GM21717 (cell line): Measurements from ENCODE around the gene RREB1.

Experiments used
- ATAC-seq: cut with Tn5 transposase; IDR thresholded peaks from one replicate; pipeline ENCODE4 v1.9.1; 2021; ENCODE audit warnings: mild to moderate bottlenecking, moderate library complexity; ENCODE audit not compliant: unreplicated experiment

The RREB1 gene

GRCh38 chr6:7241709-7242645 is 134.2 kb downstream of the RREB1 start:
- ATAC-seq, result no peak

GRCh38 chr6:7242835-7243178 is 135.0 kb downstream of the RREB1 start:
- ATAC-seq, result no peak

GRCh38 chr6:7243179-7243981 is 135.6 kb downstream of the RREB1 start:
- ATAC-seq, result no peak

- no peak for ATAC-seq
Observed at GRCh38 chr6:7245668-7246393, 138.1 kb downstream of the RREB1 start.

GRCh38 chr6:7246401-7247178 is 138.8 kb downstream of the RREB1 start:
- ATAC-seq, result no peak

- no peak for ATAC-seq
Observed at GRCh38 chr6:7247179-7247456, 139.4 kb downstream of the RREB1 start.

- ATAC-seq, result no peak
Observed at GRCh38 chr6:7247828-7248227, 140.1 kb downstream of the RREB1 start.

- ATAC-seq, result no peak
Observed at GRCh38 chr6:7249391-7249790, 141.6 kb downstream of the RREB1 start.

GRCh38 chr6:7249946-7250643 is 142.3 kb downstream of the RREB1 start:
- no peak for ATAC-seq

- no peak for ATAC-seq
Observed at GRCh38 chr6:7250812-7251211, 143.1 kb downstream of the RREB1 start.

GRCh38 chr6:7251646-7252260 is 144.0 kb downstream of the RREB1 start:
- no peak for ATAC-seq

GRCh38 chr6:7252390-7252789 is 144.6 kb downstream of the RREB1 start:
- ATAC-seq, result no peak

- ATAC-seq, result no peak
Observed at GRCh38 chr6:7254980-7255835, 147.4 kb downstream of the RREB1 start.

GRCh38 chr6:7255918-7256317 is 148.2 kb downstream of the RREB1 start:
- no peak for ATAC-seq

- ATAC-seq, result no peak
Observed at GRCh38 chr6:7256785-7257184, 149.0 kb downstream of the RREB1 start.

GRCh38 chr6:7257521-7258230 is 149.9 kb downstream of the RREB1 start:
- no peak for ATAC-seq

GRCh38 chr6:7258231-7258763 is 150.5 kb downstream of the RREB1 start:
- ATAC-seq, result no peak
